ENCODE data around the gene GP9. TPM values are rescaled to one million over a fixed set of nuclear protein-coding genes. Genes with fewer than 3 reads are reported as not detected.

Gene GP9
- total and polyA plus RNA-seq, 10 donors: 1.4 to 14.9 (median 6.5) TPM

- Histone ChIP-seq H3K27ac (no peak overlapping the region), H3K4me3 (no peak overlapping the region), H3K9me3 (no peaks in the 10 kb centered on the region), H3K27me3 (replicated peaks in 1 of 7) (no peaks in the 10 kb centered on the region), H3K4me1 (peaks cover 0 to 72% (median 4%) of the 10 kb centered on the region in 6 donors), H3K36me3 (peaks cover 0 to 90% (median 8%) of the 10 kb centered on the region in 6 donors)
- no peak for TF ChIP-seq POLR2A (IDR thresholded peaks at IDR 0.05)
- TF ChIP-seq POLR2AphosphoS5 (IDR thresholded peaks at IDR 0.05): peak in 1 of 3 donors; percentile 51
- WGBS, 5 donors: 84 to 94% (median 92%) methylated on average over 12 of the region's 12 CpGs
- intact Hi-C loops (cut with DNase I; ENCODE audit: low total_unique reads): no loop called here
- DNase-seq: no peak
Observed at GRCh38 chr3:129101370-129102138, 41.0 kb downstream of the GP9 start.

GRCh38 chr3:129103296-129103695 lies 42.7 kb downstream of the GP9 start:
- Histone ChIP-seq H3K4me3 (no peak overlapping the region), H3K36me3 (peaks cover 0 to 91% (median 22%) of the 10 kb centered on the region in 6 donors), H3K9me3 (no peaks in the 10 kb centered on the region), H3K27ac (no peak overlapping the region), H3K4me1 (peaks cover 0 to 76% (median 10%) of the 10 kb centered on the region in 6 donors), H3K27me3 (replicated peaks in 1 of 7) (no peaks in the 10 kb centered on the region)
- WGBS, 5 donors: 85 to 91% (median 90%) methylated on average over 7 of the region's 7 CpGs
- TF ChIP-seq CTCF (IDR thresholded peaks at IDR 0.05 in 8 of 11, conservative IDR thresholded peaks at IDR 0.05 in 3 of 11) (no peak), POLR2A (IDR thresholded peaks at IDR 0.05) (no peak), POLR2AphosphoS5 (IDR thresholded peaks at IDR 0.05) (no peak)
- intact Hi-C loops (cut with DNase I; ENCODE audit: low total_unique reads): no loop called here
- DNase-seq: no peak

- Histone ChIP-seq H3K9me3 (no peaks in the 10 kb centered on the region), H3K4me1 (peaks cover 0 to 83% (median 10%) of the 10 kb centered on the region in 6 donors), H3K36me3 (peaks cover 0 to 91% (median 21%) of the 10 kb centered on the region in 6 donors), H3K4me3 (no peak overlapping the region), H3K27me3 (replicated peaks in 1 of 7) (no peaks in the 10 kb centered on the region), H3K27ac (no peak overlapping the region)
- no peak for TF ChIP-seq POLR2A (IDR thresholded peaks at IDR 0.05)
- TF ChIP-seq POLR2AphosphoS5 (IDR thresholded peaks at IDR 0.05): no peak
- no peak for TF ChIP-seq CTCF (IDR thresholded peaks at IDR 0.05 in 8 of 11, conservative IDR thresholded peaks at IDR 0.05 in 3 of 11)
- intact Hi-C loops (cut with DNase I; ENCODE audit: low total_unique reads): no loop called here
- no peak for DNase-seq
- WGBS, 5 donors: 95 to 99% (median 97%) methylated on average over 6 of the region's 6 CpGs
Observed at GRCh38 chr3:129104051-129104450, 43.5 kb downstream of the GP9 start.

DNA sequence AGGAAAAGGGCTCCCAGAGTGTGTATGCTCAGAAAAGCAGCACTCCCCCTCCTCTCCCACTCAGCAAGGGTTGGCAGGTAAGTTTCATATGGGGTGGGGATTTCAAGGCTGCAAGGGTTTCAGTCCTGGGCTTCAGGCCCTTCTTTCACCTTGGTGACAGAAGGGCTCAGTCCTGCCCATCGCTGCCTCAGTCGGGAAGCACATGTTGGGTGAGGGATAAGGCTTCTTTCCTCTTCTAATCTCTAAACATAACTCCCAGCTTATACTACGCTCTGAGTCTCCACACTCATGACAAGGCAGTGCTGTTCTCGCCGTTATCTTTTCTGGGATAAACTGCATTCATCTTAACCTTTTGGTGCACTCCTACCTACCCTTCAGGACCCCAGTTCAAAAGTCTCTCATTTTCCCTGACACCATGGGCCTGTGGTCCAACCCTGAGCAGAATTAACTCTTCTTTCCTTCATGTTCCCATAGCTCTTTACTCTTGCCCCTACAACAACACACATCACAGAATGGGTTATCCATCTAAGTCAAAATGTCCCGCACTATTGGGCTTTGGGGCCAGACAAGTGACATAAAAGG lies 44.0 kb downstream of the GP9 start:
- Histone ChIP-seq H3K36me3 (peaks cover 0 to 91% (median 23%) of the 10 kb centered on the region in 6 donors), H3K4me3 (no peak overlapping the region), H3K9me3 (no peaks in the 10 kb centered on the region), H3K27ac (no peak overlapping the region), H3K4me1 (peaks cover 0 to 83% (median 10%) of the 10 kb centered on the region in 6 donors), H3K27me3 (replicated peaks in 1 of 7) (no peaks in the 10 kb centered on the region)
- WGBS, 5 donors: 90 to 98% (median 96%) methylated on average over 6 of the region's 6 CpGs
- TF ChIP-seq POLR2A (IDR thresholded peaks at IDR 0.05) (no peak), CTCF (IDR thresholded peaks at IDR 0.05 in 8 of 11, conservative IDR thresholded peaks at IDR 0.05 in 3 of 11) (no peak), POLR2AphosphoS5 (IDR thresholded peaks at IDR 0.05) (no peak)
- no peak for DNase-seq
- intact Hi-C loops (cut with DNase I; ENCODE audit: low total_unique reads): no loop called here

All from spleen (tissue), 11 donors.